Forelimb muscle (tissue), 1 donor: ENCODE measurements around the gene BMF. TPM values are rescaled to one million over a fixed set of nuclear protein-coding genes. Genes with fewer than 3 reads are reported as not detected.
"Not testable (repeated sequence)": the region's sequence is repeated elsewhere in the genome, so short reads cannot be mapped to it uniquely, and the experiment has no call there.

Experiments used
- DNase-seq: peaks from one replicate; pipeline ENCODE4 v3.0.0-alpha.2; 2013; ENCODE audit warnings: low read depth
- polyA plus RNA-seq: library from polyadenylated mRNA; unstranded; fragments of 120-200 nt; gene quantifications from one replicate; pipeline ENCODE4 v1.2.1, GENCODE V29; 2013; ENCODE audit not compliant: insufficient read length

The BMF gene
- polyA plus RNA-seq, 1 donor = 10.8 TPM

DNA sequence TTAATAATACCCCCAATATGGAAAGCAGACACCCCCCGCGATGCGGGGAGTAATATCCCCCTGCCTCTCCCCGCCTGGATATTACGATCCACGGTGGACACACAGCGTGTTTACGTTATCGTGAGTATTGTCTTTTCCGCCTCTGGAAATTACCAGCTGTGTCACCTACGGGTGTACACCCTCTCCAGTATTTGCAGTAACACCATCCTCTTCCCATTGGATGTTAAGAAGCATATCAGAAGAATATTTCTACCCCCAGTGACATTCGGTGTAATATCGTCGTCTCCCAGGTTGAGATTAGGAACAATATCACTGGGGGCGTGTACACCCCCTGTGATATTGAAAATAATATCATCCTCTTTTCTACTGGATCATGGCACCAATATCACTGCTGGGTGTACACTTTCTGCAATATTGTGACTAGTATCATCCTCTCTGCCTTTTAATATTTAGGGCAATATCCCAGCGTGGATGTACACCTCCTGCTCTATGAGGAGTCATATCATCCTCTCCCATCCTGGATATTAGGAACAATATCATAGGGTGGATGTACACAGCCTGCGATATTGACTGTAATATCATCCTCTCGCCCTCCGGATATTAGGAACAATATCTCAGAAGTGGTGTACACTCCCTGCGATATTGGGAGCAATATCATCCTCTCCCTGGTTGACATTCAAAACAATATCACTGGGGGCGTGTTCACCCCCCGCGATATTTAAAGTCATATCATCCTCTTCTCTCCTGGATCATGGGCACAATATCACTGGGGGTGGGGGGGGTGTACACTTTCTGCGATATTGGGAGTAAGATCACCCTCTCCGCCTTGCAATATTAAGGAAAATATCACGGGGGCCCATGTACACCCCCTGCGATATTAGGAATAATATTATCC lies 20.3 kb upstream of the BMF start:
- DNase-seq = no peak

DNA sequence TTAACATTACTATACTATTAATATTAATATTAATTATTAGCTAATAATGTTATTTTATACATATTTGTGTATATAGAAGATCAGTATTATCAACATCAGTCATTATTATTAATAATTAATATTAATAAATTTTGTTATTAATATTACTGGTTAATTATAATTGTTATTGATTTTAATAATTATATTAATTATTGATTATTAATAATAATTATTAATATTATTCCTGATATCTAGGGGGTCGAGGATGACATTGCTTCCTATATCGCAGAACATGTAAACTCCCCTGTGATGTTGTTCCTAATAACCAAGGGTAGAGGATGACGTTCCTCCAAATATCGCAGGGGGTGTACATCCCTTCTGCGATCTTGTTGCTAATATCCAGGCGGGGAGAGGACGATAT lies 17.3 kb upstream of the BMF start:
- no peak for DNase-seq

DNA sequence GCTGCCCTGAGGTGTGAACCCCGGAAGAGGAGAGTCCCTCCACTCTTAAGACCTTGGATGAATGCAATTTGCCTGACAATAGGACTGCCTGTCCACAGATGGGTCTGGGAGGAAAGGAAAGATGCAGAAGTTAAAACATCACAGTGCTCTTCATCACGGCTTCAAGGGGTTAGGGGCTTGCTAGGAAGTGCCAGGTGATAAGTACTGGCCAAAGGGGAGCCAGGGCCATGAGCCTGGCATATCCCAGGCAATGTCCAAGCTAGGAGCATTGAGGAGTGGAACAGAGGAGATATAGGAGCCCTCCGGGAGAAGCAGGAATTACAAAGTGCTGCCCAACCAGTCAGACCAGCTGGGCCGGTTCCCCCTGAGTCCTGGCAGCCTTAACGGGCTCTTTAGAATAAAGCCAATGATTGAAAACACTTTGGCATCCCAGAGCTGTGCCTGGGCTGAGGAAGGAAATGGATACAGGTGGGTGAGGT lies 16.2 kb upstream of the BMF start:
- DNase-seq = not testable (repeated sequence)

DNA sequence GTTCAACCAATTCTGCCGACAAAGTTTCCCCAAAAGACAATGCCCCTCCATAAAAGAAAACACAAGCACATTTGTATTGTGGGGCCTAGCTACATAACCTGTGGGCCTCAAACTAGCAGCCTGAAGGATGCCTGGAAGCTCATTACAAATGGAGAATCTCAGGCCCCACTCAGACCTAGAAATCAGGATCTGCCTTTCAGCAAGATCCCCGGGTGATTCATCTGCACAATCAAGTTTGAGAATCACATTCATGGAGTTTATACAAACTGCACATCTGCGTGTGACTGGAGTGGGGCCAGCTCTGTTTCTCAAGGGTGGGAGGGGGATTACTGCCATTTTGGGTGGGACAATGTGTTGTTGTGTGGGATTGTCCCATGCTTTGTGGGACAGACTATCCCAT lies 15.7 kb upstream of the BMF start:
- not testable (repeated sequence) for DNase-seq

DNA sequence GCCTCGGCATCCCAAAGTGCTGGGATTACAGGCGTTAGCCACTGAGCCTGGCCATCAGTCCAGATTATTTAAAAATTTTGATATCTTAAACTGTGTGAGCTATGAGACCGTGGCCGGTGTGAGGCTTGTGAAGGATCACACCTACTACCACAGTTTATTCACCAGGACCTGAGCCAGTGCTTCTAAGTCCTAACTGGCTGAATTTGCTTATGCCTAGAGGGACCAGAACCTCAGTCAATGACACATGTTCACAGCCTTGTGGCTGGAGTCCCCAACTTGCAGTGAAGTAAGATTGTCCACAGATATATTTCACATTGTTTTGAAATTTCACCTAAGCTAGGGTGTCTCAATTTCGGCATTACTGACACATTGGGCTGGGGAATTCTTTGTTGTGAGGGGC lies 15.2 kb upstream of the BMF start:
- not testable (repeated sequence) for DNase-seq

DNA sequence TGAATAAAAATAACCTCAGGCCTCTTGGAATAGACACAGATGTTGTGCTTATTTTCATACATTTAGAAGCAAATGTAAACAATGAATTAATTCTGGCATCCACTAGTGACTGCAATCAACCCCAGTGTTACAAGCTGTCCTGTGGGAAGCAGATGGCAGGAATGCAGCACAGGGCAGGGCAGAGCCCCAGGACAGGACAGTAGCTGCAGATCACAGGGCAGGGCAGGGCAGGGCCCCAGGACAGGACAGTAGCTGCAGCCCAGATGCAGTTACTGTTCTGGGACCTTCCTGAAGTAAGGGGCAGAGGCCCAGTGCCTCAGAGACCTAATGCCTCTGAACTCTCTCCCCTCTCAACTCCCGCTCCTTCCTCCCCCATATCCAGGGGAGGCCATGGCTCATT lies 14.3 kb upstream of the BMF start:
- DNase-seq = not testable (repeated sequence)

DNA sequence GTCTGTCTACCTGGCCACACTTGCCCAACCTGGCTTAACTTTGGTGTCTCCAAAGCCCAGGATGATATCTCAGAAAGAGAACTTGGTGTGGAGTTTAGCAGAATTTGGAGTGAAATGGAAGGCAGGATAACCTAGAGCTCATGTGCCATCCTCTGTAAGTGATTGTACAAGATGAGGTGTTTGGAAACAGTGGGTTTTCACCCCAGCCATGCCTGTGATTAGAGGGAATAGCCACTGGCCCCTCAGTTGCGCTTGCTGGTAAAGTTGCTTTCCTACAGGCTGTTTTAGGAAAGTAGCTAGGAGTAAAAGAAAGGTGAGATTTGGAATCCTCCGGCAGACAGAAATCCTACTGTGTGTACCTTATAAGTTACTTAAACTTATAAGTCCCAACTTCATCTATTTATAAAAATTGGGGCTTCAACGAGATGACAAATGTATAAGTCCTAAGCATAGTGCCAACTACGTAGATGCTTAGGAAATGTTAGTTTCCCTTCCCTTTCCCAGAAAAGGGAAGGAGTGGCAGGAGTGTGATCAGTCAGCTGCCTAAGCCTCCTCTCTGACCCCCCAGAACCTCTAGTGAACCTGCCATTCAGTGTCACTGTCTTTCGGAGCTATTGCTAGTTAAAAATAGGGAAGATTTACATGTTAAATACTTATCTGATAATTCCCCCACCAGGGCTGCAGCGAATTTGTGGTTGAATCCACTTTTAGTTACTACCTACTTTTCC lies 13.4 kb upstream of the BMF start:
- DNase-seq = no peak

DNA sequence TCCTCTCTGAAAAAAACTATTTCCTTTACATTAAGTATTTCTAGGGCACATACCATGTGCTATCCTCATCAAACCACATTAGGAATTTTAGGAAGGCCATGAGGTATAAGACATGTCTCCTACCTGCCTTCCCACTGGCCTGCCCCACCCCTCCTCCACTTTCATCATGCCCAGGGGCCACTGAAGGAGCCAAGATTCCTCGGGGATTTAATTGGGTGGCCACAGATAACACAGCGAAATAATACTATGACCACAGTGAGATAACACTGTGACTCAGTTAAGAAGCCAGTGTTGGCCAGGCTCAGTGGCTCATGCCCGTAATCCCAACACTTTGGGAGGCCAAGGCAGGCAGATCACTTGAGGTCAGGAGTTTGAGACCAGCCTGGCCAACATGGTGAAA lies 9.8 kb upstream of the BMF start:
- DNase-seq = no peak

DNA sequence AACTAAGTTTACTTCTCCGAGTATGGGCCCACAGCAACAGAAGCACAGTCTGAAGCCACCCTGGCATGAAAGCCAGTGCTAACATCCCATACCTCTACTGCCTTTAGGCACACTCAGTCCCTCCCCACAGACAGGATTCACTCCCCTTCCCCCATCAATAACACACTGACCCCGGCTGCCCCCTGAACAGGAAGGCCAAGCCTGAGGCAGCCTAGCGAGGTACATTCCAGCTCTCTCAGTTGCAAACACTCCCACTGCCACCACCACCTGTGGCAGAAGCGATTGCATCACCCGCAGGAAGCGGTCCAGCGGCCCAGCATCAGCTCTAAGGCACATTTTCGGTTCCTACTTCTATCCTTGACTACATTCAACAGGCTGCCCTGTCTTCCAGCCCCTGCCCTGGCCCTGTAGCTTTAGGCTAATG lies 7.0 kb upstream of the BMF start:
- DNase-seq = no peak

DNA sequence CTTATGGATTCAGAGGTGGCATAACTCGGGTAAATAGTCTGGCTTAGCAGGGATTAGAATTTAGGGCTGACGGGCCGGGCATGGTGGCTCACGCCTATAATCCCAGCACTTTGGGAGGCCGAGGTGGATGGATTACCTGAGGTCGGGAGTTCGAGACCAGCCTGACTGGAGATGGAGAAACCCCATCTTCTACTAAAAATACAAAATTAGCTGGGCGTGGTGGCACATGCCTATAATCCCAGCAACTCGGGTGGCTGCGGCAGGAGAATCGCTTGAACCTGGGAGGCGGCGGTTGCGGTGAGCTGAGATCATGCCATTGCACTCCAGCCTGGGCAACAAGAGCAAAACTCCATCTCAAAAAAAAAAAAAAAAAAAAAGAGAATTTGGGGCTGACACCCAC lies 6.4 kb upstream of the BMF start:
- not testable (repeated sequence) for DNase-seq

DNA sequence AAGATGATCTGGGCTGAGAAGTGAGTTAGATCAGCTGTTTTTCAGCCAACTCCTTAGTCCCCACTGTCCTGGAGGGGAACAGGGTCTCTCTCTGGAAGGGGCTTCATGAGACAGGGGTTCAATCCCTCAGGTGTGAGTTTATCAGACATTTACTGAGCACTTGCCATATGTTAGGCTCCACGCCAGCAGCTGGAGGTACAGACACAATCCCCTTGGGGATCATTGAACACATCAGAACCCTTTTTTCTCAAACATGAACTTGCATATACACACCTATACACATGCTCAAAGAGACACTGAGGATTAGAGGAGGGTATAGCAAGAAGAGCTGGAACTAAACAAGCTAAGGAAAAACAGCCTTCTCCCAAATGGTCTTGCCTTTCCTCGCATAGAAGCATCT lies 5.5 kb upstream of the BMF start:
- DNase-seq = no peak

DNA sequence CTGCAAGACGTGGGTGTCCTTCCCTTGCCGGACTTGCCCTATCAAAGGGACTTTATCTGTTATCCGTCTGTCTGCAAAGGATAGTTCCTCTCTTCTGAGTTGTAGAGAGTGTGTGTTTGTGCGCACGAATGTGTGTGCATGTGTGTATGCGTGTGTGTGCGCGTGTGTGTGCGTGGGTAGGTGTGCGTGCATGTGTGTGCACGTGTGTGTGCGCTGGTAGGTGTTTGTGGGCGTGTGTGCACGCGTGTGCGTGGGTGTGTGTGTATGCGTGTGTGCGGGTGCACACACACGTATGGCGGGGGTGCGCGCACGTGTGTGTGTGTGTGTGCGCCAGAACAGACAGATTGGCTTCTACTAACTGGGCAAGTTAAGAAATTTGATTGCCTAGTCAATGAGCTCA lies 4.1 kb upstream of the BMF start:
- DNase-seq = no peak

DNA sequence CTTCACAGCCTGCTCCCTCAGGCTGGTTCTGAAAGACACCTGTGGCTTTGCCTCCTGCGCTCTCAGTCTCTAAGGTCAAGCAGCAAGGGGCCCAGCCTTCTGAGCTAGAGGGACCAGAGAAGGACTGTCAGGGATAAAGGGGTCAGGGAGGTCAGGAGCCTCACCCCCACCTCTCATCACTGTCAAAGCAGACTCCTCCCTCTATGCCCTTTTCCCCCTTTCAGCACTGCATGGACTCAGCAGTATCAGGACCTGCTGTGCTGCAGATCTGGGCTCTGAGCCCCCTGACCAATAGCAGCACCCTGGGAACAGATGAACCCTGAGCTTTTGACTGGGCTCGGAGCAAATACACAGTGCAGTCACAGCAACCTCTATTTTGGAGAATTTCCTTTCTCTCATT lies 3.2 kb upstream of the BMF start:
- no peak for DNase-seq

DNA sequence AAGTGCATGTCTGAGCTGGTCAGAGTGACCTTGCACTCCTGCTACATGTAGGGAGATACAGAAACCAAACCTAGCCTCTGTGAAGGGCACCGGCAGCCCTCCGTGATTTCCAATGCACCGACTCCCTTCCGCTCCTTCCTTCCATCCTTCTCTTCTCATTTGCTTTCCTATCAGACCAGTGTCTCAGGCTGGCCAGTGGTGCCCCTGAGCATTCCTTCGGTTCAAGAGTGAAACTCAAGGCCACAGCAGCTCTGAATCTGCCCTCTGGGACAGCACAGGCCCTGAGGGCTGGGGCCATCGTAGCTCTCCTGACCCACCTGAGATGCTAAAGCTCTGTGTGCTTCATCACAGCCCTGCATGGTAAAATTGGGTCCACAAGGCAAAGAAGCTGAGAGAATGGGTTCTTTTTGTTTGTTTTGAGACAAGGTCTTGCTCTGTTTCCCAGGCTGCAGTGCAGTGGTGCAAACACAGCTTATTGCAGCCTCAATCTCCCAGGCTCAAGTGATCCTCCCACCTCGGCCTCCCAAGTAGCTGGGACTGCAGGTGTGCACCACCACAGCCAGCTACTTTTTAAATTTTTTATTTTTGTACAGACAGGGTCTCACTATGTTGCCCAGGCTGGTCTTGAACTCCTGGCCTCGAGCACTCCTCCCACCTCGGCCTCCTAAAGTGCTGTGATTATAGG lies 2.3 kb upstream of the BMF start:
- no peak for DNase-seq

DNA sequence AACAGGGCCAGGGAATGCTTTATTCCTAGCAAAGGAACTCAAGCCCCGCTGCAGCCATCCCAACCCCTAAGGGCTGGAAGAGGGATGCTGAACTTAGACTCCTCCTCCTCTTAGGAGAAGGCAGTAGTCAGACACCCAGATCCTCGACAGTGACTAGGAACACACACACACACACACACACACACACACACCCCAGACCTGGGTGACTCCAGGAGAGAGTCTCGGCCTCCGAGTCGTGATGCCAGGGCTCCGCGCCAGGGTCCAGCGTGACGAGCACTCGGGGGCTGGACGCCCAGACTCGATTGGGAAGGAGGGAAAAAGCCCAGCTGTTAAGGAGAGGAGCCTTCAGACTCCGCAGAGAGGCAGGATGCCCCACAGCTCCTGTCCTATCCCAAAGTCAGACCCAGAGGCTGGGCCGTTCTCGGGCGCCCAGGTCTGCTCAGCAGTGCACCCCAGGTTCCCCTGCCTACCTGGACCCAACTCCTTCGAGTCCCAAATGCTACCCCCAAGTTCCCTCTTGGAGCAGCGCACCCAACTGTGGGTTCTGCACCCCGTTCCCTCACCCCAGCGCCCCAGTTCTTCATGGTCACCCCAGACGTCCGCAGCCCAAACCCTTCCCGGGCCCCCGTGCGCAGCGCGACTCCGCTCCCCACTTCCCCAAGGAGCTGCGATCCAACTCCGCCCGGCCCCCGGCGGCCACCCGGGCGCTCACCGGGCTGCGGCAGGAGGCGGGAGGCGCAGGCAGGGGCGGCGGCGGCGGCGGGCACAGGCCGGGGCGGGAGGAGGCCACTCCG lies 421 bp downstream of the BMF start:
- no peak for DNase-seq

DNA sequence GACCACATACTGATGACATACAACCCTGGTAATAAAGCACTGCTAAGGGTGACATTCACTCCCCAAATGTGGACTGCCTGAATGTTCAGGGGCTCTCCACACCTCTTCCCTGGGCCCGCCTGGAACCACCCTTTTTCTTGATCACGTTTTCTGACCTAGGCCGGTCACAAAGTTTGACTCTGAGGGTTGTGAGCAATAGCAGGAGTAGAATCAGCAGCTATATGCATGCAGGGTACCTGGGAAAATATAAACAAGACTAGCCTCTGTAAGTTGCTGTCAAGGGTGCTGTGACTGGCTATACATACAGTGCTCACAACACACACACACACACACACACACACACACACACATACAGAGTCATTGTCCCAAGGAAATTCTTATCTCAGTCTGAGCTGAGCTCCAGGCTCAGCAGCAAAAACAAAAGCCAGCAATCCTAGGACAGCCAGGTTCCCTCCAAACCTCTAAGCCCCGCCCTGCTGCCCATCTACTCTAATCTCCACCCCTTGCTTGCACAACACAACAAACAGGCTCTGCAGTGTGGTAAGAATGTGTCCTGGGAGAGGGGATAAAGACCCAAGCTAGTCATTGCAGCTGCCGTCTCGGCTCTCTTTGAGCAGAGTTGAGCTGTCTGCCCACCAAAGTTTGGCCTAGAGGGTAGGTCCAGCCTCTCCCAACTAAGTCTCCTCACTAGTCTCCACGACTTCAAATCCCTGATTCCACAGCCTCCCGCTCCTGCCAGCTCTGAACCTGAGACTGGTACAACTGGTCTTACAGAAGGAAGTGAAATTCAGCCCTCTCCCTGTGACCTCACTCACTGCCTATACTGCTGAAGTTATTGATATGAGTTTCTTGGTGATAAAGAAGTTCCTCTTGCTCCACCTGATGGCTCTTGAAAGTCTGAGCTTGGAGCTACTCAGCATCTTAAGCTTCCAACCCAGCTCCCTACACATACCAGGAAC lies 2.2 kb downstream of the BMF start:
- DNase-seq = no peak

DNA sequence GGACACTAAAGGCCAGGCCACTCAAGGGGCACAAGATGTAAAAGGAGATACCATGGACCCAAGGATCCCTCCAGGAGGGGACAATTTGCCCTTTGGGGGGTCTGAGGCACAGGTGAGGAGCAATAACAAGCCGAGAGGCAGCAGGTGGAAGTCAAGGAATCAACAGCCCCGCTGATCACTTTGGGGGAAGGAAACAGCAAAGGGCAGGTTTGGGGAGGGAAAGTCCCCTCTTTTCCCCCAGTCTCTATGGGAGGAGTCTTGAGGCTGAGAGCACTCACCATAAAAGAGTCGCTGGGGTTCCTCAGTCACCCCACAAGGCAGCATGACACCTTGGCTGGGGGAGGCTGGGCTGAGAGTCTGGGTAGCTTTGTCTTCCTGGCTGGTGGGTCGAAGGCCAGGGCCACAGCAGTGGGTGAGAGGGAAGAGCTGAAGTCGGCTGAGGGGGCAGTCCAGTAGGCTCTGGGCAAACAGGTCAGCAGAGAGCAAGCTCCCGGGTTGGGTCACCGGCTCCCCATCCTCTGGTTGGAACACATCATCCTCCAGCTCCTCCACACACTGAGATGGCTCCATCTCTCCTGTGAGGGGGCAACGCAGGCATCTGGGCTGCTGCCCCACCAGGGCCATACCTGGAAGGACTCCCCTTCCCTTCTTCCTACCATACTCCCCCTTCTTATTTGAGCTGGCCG lies 3.0 kb downstream of the BMF start:
- no peak for DNase-seq

DNA sequence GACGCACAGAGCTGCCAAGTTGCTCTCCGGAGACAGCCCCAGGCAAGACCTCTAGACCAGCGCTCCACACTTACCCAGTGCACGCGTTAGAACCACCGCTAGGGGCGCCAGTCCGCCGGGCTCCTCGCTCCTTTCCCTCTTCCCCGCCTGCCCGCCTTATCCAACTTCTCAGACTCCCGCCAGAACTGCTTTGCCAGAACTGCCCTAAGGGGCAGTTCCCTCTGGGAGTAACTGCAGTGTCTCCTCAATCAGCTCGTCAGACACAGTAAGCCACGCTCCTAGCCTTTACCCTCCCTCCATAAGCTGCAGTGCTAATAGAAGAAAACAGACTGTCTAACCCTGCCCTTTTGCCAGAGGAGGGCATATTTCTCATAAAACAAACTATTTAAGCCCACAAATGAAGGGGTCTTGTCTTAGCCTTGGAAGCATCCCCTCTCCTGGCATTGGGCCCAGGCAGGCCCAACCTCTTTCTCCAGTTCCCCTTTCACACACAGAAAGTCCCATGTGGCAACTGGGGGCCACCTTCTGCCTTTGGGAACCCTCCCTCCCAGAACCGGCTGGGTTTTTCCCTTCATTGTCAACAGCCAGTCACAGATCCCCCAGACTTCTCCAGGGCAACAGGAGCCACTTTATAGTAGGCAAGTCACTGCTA lies 3.7 kb downstream of the BMF start:
- DNase-seq = no peak

DNA sequence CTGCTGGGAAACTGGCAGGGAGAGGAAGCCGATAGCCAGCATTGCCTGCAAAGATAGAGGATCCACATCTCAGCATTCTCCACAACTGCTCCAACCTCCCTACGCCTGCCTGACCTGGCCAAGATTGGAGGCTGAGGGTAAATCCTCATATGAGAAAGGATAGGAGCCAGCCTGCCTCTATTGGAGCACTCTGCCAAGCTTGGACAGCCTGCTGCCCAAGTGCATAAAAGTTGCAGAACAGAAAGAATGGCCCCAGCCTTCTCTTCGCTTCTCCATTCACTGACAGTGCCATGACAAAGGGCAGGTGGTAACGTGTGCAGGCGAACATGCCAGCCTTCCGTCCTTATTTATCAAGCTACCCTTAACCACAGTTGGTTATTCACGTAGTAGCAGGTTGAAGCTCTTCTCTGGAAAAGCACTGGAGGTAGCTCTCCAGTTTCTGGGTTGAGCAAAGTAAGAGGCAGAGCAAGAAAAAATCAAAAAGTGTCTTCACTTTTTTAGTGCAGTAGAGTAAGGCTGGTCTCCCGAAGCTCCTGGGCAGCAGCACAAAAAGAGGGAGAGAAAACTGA lies 4.3 kb downstream of the BMF start:
- no peak for DNase-seq
